A549 (cell line): Measurements from ENCODE around the gene PIK3CA.

Source experiments
- CTCF ChIP-seq: fragments of >200 bp; sonication (Bioruptor Twin); formaldehyde crosslinking; IDR thresholded peaks from 3 replicates; pipeline ENCODE4 v1.5.1; 2016
- E2F6 ChIP-seq: IDR thresholded peaks from 2 replicates; pipeline ENCODE4 v1.6.1; 2012; ENCODE audit warnings: low read depth, borderline replicate concordance
- ELK1 ChIP-seq: fragments of 150-350 bp; IDR thresholded peaks from 2 replicates; pipeline ENCODE4 v1.6.1; 2014; ENCODE audit warnings: low read depth, mild to moderate bottlenecking, low read length
- ESRRA ChIP-seq: fragments of 150-350 bp; IDR thresholded peaks from 2 replicates; pipeline ENCODE4 v1.6.1; 2014; ENCODE audit warnings: mild to moderate bottlenecking, low read length, borderline replicate concordance
- FOSL2 ChIP-seq, 2 experiments: fragments of 450-650 bp in 1 of 2; fragments of >200 bp in 1 of 2; sonication (Bioruptor Twin) in 1 of 2; formaldehyde crosslinking; IDR thresholded peaks; 2 replicates each; pipeline versions ENCODE4 v1.5.0 to v1.6.1; 2016 to 2020; ENCODE audit warnings: mild to moderate bottlenecking in 1 of 2, moderate library complexity in 1 of 2
- KDM1A ChIP-seq: fragments of 200-600 bp; sonication (generic); IDR thresholded peaks from 2 replicates; pipeline ENCODE4 v1.6.1; 2016; ENCODE audit warnings: low read depth, mild to moderate bottlenecking
- MAX ChIP-seq: IDR thresholded peaks from 2 replicates; pipeline ENCODE4 v1.6.1; 2012
- MYC ChIP-seq: IDR thresholded peaks from 2 replicates; pipeline ENCODE4 v1.6.1; 2012; ENCODE audit warnings: mild to moderate bottlenecking, inconsistent platforms, low read length, improper control_type of control experiment, borderline replicate concordance
- PBX3 ChIP-seq: IDR thresholded peaks from 2 replicates; pipeline ENCODE4 v1.6.1; 2012
- POLR2A ChIP-seq: IDR thresholded peaks from 2 replicates; pipeline ENCODE4 v1.6.1; 2012; ENCODE audit warnings: mild to moderate bottlenecking, low read length

GRCh38 chr3:179147514-179147872 is 664 bp upstream of the PIK3CA start:
- no peak for TF ChIP-seq POLR2A
- no peak for TF ChIP-seq MYC
- no peak; the same call in 1 of the 3 replicates for TF ChIP-seq CTCF
- TF ChIP-seq ESRRA: no peak
- no peak for TF ChIP-seq ELK1
- no peak for TF ChIP-seq MAX
- no peak for TF ChIP-seq KDM1A
- TF ChIP-seq PBX3: no peak
- TF ChIP-seq FOSL2 (IDR thresholded peaks at IDR 0.05): no peak
- no peak for TF ChIP-seq FOSL2 (CRISPR knock-in tag; IDR thresholded peaks at IDR 0.05)
- no peak for TF ChIP-seq E2F6
